PFSK-1 (cell line): ENCODE data around the gene PIK3R5.

Source experiments
- POLR2AphosphoS5 ChIP-seq: IDR thresholded peaks from 2 replicates; pipeline ENCODE4 v1.6.1; 2012; ENCODE audit warnings: low read depth, mild to moderate bottlenecking, control low read depth, low read length, moderate library complexity
- REST ChIP-seq, 2 experiments: IDR thresholded peaks; 2 replicates each; pipeline versions ENCODE4 v1.6.1 to v1.8.0; 2011 to 2012; ENCODE audit warnings: low read depth in 2 of 2, low read length in 2 of 2, control low read depth in 1 of 2, inconsistent platforms in 1 of 2, mild to moderate bottlenecking in 1 of 2, moderate library complexity in 1 of 2; ENCODE audit not compliant: insufficient read depth in 1 of 2
- SIN3A ChIP-seq: IDR thresholded peaks from 2 replicates; pipeline ENCODE4 v1.6.1; 2012; ENCODE audit warnings: mild to moderate bottlenecking, low read length, moderate library complexity, borderline replicate concordance; ENCODE audit not compliant: insufficient read depth

GRCh38 chr17:8939496-8940334 is 25.8 kb downstream of the PIK3R5 start:
- no peak for TF ChIP-seq POLR2AphosphoS5
- no peak for TF ChIP-seq SIN3A
- no peak for TF ChIP-seq REST (IDR thresholded peaks at IDR 0.05; ENCODE audit: insufficient read depth in 1 of 2, low read depth in 2 of 2, low read length in 2 of 2)
